Caco-2 (cell line): ENCODE measurements around the gene PLP2. TPM values are rescaled to one million over a fixed set of nuclear protein-coding genes. Genes with fewer than 3 reads are reported as not detected.

Experiments used
- BruUV-seq: library from RNA; stranded (reverse); fragments of 400-500 nt; replicated peaks from 2 replicates; lab custom pipeline; 2021; lab: Mats Ljungman, UMichigan
- CTCF ChIA-PET: fragments of 300-600 bp; sonication (Branson Sonifier 250); formaldehyde crosslinking; loops from one replicate; lab custom pipeline; 2022; ENCODE audit warnings: antibody characterized with exemption; lab: Charles Lee
- POLR2A ChIA-PET: fragments of 300-600 bp; sonication (Branson Sonifier 250); formaldehyde crosslinking; loops from one replicate; lab custom pipeline; 2022; ENCODE audit warnings: antibody characterized with exemption; lab: Charles Lee
- DNase-seq, 2 experiments: peaks; one replicate each; pipeline versions ENCODE4 v3.0.0 to v3.0.0-alpha.2; 2020 to 2022
- H3K27me3 ChIP-seq: replicated peaks from 2 replicates; pipeline ENCODE4 v1.6.0; 2011; ENCODE audit warnings: low read length; ENCODE audit not compliant: control insufficient read depth, insufficient read depth
- H3K36me3 ChIP-seq: 2 replicates; pipeline ENCODE4 v1.5.1; 2011; ENCODE audit warnings: low read length; ENCODE audit not compliant: control insufficient read depth, insufficient read depth
- H3K4me1 ChIP-seq: fragments of 250-450 bp; sonication (Bioruptor Pico); 2 replicates; pipeline ENCODE4 v1.5.1; 2020; ENCODE audit warnings: mild to moderate bottlenecking
- H3K4me3 ChIP-seq: 2 replicates; pipeline ENCODE4 v1.5.1; 2011; ENCODE audit warnings: low read depth, mild to moderate bottlenecking, control low read depth, low read length
- H3K9me3 ChIP-seq: fragments of 250-450 bp; sonication (Bioruptor Pico); 2 replicates; pipeline ENCODE4 v1.5.1; 2020; ENCODE audit warnings: mild to moderate bottlenecking, moderate library complexity
- H3K27ac Mint-ChIP-seq: one replicate; pipeline ENCODE4 v1.8.0; 2022; ENCODE audit warnings: mixed read lengths; ENCODE audit not compliant: unreplicated experiment
- H3K27me3 Mint-ChIP-seq: one replicate; pipeline ENCODE4 v1.8.0; 2022; ENCODE audit warnings: mixed read lengths; ENCODE audit not compliant: insufficient read depth, unreplicated experiment
- H3K36me3 Mint-ChIP-seq: one replicate; pipeline ENCODE4 v1.8.0; 2022; ENCODE audit warnings: mild to moderate bottlenecking, mixed read lengths; ENCODE audit not compliant: insufficient read depth, unreplicated experiment
- H3K4me1 Mint-ChIP-seq: one replicate; pipeline ENCODE4 v1.8.0; 2022; ENCODE audit warnings: low read depth, mixed read lengths; ENCODE audit not compliant: unreplicated experiment
- H3K4me3 Mint-ChIP-seq: one replicate; pipeline ENCODE4 v1.8.0; 2022; ENCODE audit warnings: mild to moderate bottlenecking, moderate library complexity, mixed read lengths; ENCODE audit not compliant: unreplicated experiment
- H3K9me3 Mint-ChIP-seq: one replicate; pipeline ENCODE4 v1.8.0; 2022; ENCODE audit warnings: mixed read lengths; ENCODE audit not compliant: unreplicated experiment
- intact Hi-C: fragments of 100-400 bp; cut with micrococcal nuclease; formaldehyde crosslinking; loops from one replicate; pipeline ENCODE4 v1.10.0; 2022; ENCODE audit not compliant: unreplicated experiment
- total RNA-seq: library from RNA; stranded (reverse); gene quantifications from 2 replicates; pipeline ENCODE4 v1.2.3, GENCODE V29; 2022
- TF ChIP-seq, protein P1 (sequence below), 2 experiments: fragments of 200-600 bp in 1 of 2; IDR thresholded peaks; 1 replicate in 1 of 2; 2 replicates in 1 of 2; pipeline versions ENCODE4 v1.5.1 to v1.8.0; 2011 to 2022; ENCODE audit warnings: antibody characterized with exemption in 1 of 2, control low read depth in 1 of 2, inconsistent platforms in 1 of 2, low read depth in 1 of 2, low read length in 1 of 2, mild to moderate bottlenecking in 1 of 2, moderate library complexity in 1 of 2; ENCODE audit not compliant: insufficient read depth in 1 of 2, severe bottlenecking in 1 of 2, unreplicated experiment in 1 of 2

Gene PLP2
- total RNA-seq, 1 experiment from 2014 or later, result 54.2 TPM

DNA sequence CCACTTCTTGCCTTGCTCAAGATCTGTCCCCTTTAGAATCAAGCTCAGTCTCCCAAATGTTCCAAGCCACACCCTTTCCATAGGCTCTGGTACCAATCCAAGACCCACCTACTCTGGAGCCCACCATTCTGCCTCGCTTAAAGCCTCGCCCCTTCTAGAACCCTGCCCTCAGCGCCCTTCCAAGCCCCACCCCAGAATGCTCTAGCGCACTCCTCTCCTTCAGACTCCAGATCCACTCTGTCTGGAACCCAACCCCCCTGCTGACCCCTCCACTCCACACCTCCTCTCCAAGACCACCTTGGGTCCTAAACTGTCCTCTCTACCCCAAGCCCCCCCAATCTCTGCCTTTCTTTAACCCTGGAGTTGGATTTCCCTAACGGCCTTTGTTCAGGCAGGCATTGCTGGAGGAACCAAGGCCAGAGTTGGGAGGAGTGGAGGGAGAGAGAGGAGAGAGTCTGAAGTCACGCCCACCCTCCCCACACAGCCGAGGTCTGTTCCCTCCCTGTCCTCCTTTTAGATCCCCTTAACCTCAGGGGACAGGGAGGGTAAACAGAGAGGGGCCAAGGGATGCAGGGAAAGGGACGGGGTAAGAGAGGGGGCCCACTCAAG is 16.9 kb downstream of the PLP2 start:
- TF ChIP-seq, protein P1, sequence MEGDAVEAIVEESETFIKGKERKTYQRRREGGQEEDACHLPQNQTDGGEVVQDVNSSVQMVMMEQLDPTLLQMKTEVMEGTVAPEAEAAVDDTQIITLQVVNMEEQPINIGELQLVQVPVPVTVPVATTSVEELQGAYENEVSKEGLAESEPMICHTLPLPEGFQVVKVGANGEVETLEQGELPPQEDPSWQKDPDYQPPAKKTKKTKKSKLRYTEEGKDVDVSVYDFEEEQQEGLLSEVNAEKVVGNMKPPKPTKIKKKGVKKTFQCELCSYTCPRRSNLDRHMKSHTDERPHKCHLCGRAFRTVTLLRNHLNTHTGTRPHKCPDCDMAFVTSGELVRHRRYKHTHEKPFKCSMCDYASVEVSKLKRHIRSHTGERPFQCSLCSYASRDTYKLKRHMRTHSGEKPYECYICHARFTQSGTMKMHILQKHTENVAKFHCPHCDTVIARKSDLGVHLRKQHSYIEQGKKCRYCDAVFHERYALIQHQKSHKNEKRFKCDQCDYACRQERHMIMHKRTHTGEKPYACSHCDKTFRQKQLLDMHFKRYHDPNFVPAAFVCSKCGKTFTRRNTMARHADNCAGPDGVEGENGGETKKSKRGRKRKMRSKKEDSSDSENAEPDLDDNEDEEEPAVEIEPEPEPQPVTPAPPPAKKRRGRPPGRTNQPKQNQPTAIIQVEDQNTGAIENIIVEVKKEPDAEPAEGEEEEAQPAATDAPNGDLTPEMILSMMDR (IDR thresholded peaks at IDR 0.05; ENCODE audit: insufficient read depth in 1 of 2, low read depth in 1 of 2, low read length in 1 of 2, severe bottlenecking in 1 of 2, unreplicated experiment in 1 of 2), result no peak
- Histone ChIP-seq H3K4me1 (peaks cover 5% of the 10 kb centered on the region; the same call in 1 of the 2 replicates), H3K4me3 (no peak overlapping the region), H3K27me3 (no peaks in the 10 kb centered on the region), H3K9me3 (no peaks in the 10 kb centered on the region), H3K36me3 (no peaks in the 10 kb centered on the region)
- ChIA-PET POLR2A (no interaction called here), CTCF (no interaction called here)
- no peak overlapping the region for H3K4me3 Mint-ChIP-seq
- H3K9me3 Mint-ChIP-seq, result no peaks in the 10 kb centered on the region
- peaks cover 28% of the 10 kb centered on the region for H3K4me1 Mint-ChIP-seq
- DNase-seq, result no peak
- H3K36me3 Mint-ChIP-seq, result peaks cover 18% of the 10 kb centered on the region
- BruUV-seq, result no TSS peak
- H3K27ac Mint-ChIP-seq, result no peak overlapping the region
- H3K27me3 Mint-ChIP-seq, result peaks cover 4% of the 10 kb centered on the region
- intact Hi-C loops, result no loop called here

DNA sequence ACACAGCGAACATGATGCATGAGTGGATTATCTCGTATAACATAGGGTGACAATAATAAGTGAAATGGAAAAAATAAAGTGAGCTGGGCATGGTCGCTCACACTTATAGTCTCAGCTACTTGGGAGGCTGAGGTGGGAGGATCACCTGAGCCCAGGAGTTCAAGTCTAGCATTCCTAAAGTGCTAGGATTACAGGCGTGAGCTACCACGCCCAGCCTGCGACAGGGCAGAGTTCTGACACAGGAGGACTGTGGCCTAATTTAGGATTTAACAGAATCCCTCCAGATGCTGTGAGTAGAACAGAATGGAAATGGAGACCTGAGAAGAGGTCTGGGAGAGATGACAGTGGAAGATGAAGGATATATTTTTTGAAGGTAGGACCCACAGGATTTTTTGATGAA is 17.9 kb downstream of the PLP2 start:
- H3K9me3 Mint-ChIP-seq, result no peaks in the 10 kb centered on the region
- H3K4me1 Mint-ChIP-seq, result peaks cover 32% of the 10 kb centered on the region
- Histone ChIP-seq H3K4me3 (no peak overlapping the region), H3K9me3 (no peaks in the 10 kb centered on the region), H3K27me3 (no peaks in the 10 kb centered on the region), H3K4me1 (peaks cover 5% of the 10 kb centered on the region; the same call in 1 of the 2 replicates), H3K36me3 (no peaks in the 10 kb centered on the region)
- H3K4me3 Mint-ChIP-seq, result peak overlapping the region; percentile 82
- DNase-seq, result no peak
- TSS peak; percentile 43 for BruUV-seq
- TF ChIP-seq, protein P1 (IDR thresholded peaks at IDR 0.05; ENCODE audit: insufficient read depth in 1 of 2, low read depth in 1 of 2, low read length in 1 of 2, severe bottlenecking in 1 of 2, unreplicated experiment in 1 of 2), result no peak
- ChIA-PET POLR2A (no interaction called here), CTCF (interaction anchor here (3.6 kb wide), 1 partner anchor 34 kb away, joined by 27 read pairs; no protein-coding TSS in a partner anchor)
- intact Hi-C loops, result loop anchor here (2.0 to 10.0 kb wide), 4 partner anchors 45 to 645 kb away; partner anchors contain the start of genes CCDC22, GPKOW and PPP1R3F
- H3K36me3 Mint-ChIP-seq, result peaks cover 18% of the 10 kb centered on the region
- H3K27ac Mint-ChIP-seq, result peak overlapping the region; percentile 80
- peaks cover 4% of the 10 kb centered on the region for H3K27me3 Mint-ChIP-seq

DNA sequence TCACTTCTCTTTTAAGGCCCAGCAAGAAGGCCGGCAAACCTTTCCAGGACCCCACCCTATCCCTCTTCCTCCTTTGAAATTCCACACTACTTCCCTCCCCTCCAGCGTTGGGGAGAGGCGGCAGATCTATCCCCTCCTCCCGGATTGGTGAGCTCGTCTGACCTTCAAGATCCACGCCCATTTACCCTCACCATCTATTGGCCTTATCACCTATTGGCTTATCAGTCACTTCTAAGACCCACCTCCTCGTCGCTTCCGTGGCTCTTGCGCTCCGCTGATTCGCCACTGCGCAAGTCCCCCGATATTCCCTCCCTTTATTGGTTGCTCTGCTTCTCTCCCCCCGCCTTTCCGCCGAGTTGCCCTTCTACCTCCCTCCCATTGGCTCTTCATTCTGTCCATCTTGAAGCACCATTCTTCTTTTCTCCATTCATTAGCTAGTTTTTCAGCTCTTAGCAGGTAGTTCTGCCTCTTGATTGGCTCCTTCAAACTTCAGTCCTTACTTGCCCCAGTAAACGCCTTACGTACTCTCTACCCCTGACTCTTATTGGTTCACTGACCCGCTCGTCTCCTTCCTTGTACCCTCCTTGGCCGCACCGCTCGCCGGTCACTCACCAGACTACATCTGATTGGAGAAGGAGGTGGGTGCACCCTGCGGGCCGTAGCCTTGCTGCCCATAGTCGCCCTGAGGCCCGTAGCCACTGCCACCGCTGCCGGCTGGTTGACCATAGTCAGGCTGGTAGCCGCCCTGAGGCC is 19.3 kb downstream of the PLP2 start:
- TF ChIP-seq, protein P1 (IDR thresholded peaks at IDR 0.05; ENCODE audit: insufficient read depth in 1 of 2, low read depth in 1 of 2, low read length in 1 of 2, severe bottlenecking in 1 of 2, unreplicated experiment in 1 of 2), result no peak
- peak overlapping the region; percentile 52 for H3K4me3 ChIP-seq
- H3K4me1 Mint-ChIP-seq, result peaks cover 43% of the 10 kb centered on the region
- ChIA-PET CTCF (interaction anchor here (0.6 to 3.6 kb wide), 9 partner anchors 10 to 633 kb away, joined by 3 to 27 read pairs (median 4); partner anchors contain the start of gene PLP2), POLR2A (interaction anchor here (0.5 to 1.3 kb wide), 20 partner anchors 9 to 1376 kb away, joined by 3 to 43 read pairs (median 4); partner anchors contain the start of genes CCDC22, GRIPAP1, PLP2 and PPP1R3F)
- intact Hi-C loops, result loop anchor here (2.0 to 10.0 kb wide), 4 partner anchors 44 to 644 kb away; partner anchors contain the start of genes CCDC22, GPKOW and PPP1R3F
- DNase-seq, result peak; percentile 92 to 96
- BruUV-seq, result no TSS peak
- H3K27me3 ChIP-seq, result no peaks in the 10 kb centered on the region
- peaks cover 4% of the 10 kb centered on the region for H3K4me1 ChIP-seq
- H3K4me3 Mint-ChIP-seq, result peak overlapping the region; percentile 82
- no peaks in the 10 kb centered on the region for H3K36me3 ChIP-seq
- H3K9me3 ChIP-seq, result no peaks in the 10 kb centered on the region
- H3K27me3 Mint-ChIP-seq, result peaks cover 4% of the 10 kb centered on the region
- peak overlapping the region; percentile 80 for H3K27ac Mint-ChIP-seq
- H3K36me3 Mint-ChIP-seq, result peaks cover 30% of the 10 kb centered on the region
- H3K9me3 Mint-ChIP-seq, result no peaks in the 10 kb centered on the region
